Esophagus mucosa (tissue), 1 donor: ENCODE results near the gene IDUA. TPM values are rescaled to one million over a fixed set of nuclear protein-coding genes. Genes with fewer than 3 reads are reported as not detected.
"Not testable (repeated sequence)": the region's sequence is repeated elsewhere in the genome, so short reads cannot be mapped to it uniquely, and the experiment has no call there.

Experiments
- ATAC-seq: fragments of 200-7000 bp; cut with Tn5 transposase; one replicate; pipeline ENCODE4 v1.9.1; 2020
- total RNA-seq: library from RNA; stranded (reverse); gene quantifications from one replicate; pipeline ENCODE4 v1.2.4, GENCODE V29; 2023
- donor health status: DM: yes; HTN: yes; CAD: no.

The IDUA gene
- total RNA-seq, 1 donor from 2014 or later: 8.8 TPM

DNA sequence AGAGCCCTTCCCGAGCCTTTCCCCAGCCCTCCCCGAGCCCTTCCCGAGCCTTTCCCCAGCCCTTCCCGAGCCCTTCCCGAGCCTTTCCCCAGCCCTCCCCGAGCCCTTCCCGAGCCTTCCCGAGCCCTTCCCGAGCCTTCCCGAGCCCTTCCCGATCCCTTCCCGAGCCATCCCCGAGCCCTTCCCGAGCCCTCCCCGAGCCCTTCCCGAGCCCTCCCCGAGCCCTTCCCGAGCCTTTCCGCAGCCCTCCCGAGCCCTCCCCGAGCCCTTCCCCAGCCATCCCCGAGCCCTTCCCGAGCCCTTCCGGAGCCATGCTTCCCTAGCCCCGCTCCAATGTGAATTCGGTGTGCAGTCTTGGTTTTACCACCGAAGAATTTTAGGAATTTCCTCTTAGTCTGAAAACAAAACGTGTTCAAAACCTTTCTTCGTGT is 59.8 kb downstream of the IDUA start:
- ATAC-seq: not testable (repeated sequence)

GRCh38 chr4:1047106-1047975 is 60.5 kb downstream of the IDUA start:
- ATAC-seq: no peak

GRCh38 chr4:1047976-1048772 is 61.3 kb downstream of the IDUA start:
- no peak for ATAC-seq

GRCh38 chr4:1048773-1049590 is 62.1 kb downstream of the IDUA start:
- ATAC-seq: no peak

DNA sequence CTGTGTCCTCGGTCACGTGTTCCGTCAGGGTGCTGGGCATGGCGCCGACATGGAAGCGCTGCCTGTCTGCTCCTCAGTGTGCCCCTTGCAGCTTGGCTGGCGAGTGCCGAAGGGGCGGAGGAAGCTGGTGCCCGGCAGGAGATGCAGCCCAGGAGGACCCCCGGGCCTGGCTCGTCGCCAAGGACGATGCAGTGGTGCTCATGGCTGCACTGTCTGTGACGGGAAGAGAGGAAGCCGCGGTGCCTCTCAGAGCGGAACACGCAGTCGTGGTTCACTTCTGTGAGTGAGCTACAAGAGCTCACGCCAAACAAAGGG is 62.7 kb downstream of the IDUA start:
- ATAC-seq: no peak

DNA sequence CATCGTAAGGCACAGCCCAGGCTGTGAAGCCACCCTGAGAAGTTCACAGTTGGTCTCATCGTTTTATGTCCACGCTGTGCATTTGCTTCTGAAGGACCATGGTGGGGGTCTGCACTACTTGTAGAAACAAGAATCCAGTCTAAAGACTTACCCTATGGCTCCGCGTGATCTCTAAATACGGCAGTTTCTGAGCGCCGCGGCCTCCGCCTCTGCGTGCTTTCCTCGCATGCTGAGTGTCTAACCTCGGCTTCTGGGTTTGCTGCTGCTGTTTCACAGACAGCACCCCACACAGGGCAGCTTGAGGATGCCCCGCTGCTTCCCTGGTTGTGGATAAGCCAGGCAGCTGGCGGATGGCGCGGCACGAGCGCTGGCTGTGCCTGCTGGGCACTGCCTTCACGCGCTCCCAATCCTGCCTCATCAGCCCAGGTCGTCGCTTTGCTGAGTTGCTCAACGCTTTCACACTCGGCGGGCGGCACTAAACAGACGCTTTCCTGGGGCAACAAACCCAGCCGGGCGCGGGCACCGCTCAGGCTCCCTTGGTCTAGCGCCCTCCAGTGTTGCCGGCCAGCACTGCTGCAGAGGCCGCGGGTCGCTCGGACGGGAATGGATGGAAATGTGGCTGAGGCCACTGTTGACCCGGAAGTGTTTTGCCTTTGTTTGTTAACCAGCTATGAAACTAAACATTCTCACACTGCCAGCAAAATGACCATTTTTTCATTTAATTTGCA is 63.8 kb downstream of the IDUA start:
- no peak for ATAC-seq

DNA sequence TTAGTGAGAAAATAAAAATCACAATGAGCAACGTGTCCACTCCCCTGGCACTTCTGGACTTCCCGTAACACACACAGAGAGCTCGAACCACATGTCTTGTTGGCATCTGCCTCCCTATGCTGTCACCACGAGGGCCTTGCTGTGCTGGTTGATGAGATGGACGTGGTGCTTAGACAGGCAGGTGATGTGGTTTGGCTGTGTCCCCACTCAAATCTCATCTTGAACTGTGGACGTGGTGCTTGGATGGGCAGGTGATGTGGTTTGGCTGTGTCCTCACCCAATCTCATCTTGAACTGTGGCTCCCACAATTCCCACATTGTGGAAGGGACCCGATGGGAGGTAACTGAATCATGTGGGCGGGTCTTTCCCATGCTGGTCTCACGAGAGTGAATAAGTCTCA is 64.6 kb downstream of the IDUA start:
- ATAC-seq: no peak

DNA sequence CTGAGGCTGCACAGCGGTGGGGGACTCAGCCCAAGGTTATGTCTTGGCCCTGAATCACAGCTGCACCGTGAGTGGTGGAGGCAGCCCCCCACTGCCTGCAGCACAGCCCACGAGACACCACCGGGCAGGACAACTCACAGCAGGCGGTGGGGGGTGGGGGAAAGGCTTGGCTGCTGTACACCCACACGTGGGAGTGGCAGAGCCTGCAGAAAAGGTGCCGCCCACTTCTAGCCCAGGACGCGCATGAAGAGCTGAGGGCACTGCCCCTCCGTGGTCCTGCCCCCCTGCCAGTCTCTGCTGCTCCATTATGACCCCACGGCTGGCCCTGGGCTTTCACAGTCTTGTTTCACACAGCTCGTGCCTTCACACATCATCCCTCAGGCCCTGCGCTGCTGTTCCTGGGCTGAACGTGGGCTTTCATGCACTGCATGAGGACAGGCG is 65.4 kb downstream of the IDUA start:
- no peak for ATAC-seq

- no peak for ATAC-seq
These were observed 66.3 kb downstream of the IDUA start for GRCh38 chr4:1053080-1053661.

- ATAC-seq: not testable (repeated sequence)
These were observed 67.0 kb downstream of the IDUA start for GRCh38 chr4:1053891-1054290.

Other genes with a start within 250 kb of the IDUA start
- gene CPLX1, start 160.9 kb upstream of the IDUA start, total RNA-seq: 0.92 TPM
- gene GAK, start 54.7 kb upstream of the IDUA start, total RNA-seq: 69.1 TPM
- gene TMEM175, start 54.6 kb upstream of the IDUA start, total RNA-seq: 11.2 TPM
- 12.0 TPM for gene DGKQ, start 13.5 kb upstream of the IDUA start, total RNA-seq
- not detected for gene SLC26A1, start 6.4 kb downstream of the IDUA start, total RNA-seq
- gene FGFRL1, start 24.6 kb downstream of the IDUA start, total RNA-seq: 2.2 TPM
- gene RNF212, start 126.5 kb downstream of the IDUA start, total RNA-seq: 1.4 TPM
- gene SPON2, start 185.5 kb downstream of the IDUA start, total RNA-seq: 9.4 TPM